Stimulated activated CD4-positive, alpha-beta T cell treated with anti-CD3 and anti-CD28 coated beads, TNF-alpha, amount 100 ng/mL, for 48 hours (primary cell): Measurements from ENCODE around the gene CMPK1.
A peak's percentile ranks its signal among the peaks of the same experiment; 100 is the strongest.
"Not testable (repeated sequence)": the region's sequence is repeated elsewhere in the genome, so short reads cannot be mapped to it uniquely, and the experiment has no call there.

Source experiments
- DNase-seq, 3 donors: peaks; one replicate each; pipeline ENCODE4 v3.0.0-alpha.2; 2020; ENCODE audit warnings: low read depth in 3 of 3

CMPK1 gene

GRCh38 chr1:47333578-47333921 lies at the start of gene CMPK1:
TSS of gene CMPK1 (plus strand) at chr1:47333790. CDS start at chr1:47333946, 156 bp downstream.
- peak; percentile 50 to 77 (median 61) for DNase-seq

GRCh38 chr1:47288116-47288515 lies 45.5 kb upstream of the CMPK1 start:
- DNase-seq = not testable (repeated sequence)

- DNase-seq = not testable (repeated sequence)
These were observed 38.7 kb upstream of the CMPK1 start for GRCh38 chr1:47294863-47295262.

DNA sequence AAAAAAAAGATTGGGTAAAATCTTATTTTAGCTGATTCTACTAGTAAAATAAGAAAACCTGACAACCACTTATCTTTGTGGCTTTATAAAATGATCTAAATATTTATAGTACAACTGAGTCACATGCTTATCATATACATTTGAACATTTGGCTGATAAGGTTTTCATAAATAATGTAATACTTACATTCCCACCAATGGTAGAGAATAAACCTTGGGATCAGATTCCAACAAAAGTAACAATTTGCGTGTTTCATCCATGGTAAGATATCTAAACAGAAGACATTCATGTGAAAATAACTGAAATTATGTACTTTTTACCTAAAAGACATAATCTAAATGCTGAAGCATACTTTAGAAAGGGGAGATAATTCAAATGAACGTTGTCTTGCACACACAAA lies 38.0 kb upstream of the CMPK1 start:
- DNase-seq = no peak

DNA sequence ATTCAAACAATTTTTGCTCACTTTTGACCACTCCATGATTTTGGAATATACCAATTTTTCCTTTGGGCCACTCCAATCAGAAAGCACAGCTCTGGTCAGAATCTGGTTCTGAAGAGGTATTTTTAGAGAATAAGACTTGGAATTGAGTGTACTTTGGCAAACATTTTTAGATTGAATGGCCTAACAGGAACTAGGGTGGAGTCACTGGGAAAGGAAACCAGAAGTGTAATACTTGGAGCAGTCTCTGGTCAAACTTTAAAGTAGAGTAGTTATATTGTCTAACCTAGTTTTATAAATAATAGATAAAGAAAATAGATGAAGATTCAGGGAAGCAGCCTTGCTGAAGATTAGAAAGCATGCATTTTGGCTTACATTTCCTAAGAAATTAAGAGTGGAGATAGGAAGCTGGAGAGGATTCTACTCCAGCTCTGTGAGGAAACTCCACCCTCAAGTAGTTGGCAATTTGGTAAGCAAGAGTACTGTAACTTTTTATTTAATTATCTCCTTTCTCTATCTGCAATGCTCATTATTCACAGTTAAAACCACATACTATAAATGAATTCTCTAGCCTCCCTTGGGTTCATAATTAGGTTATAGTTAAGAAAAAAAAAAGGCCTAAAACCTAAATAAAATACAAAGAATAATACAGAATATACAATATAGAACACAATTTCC lies 35.4 kb upstream of the CMPK1 start:
- DNase-seq = no peak

DNA sequence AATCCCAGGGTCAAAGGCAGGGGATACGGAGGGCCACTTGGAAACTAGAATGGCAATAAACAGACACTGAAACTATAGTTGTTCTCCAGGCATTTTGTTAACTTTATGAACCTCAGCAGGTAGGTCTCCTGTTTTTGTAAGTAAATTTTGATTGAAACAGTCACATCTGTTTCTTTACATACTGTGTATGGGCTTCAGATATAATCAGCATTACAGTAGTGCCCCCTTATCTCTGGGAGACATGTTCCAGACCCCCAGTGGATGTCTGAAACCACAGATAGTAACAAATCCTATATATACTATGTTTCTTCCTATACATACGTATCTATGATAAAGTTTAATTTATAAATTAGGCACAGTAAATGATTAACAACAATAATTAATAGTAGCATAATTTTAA lies 31.1 kb upstream of the CMPK1 start:
- no peak for DNase-seq

GRCh38 chr1:47309427-47309826 lies 24.2 kb upstream of the CMPK1 start:
- no peak for DNase-seq

- DNase-seq = peak; percentile 96 to 98 (median 97)
These were observed 19.5 kb upstream of the CMPK1 start, which contains the start of gene STIL for GRCh38 chr1:47313915-47314664. TSS of gene STIL (minus strand) at chr1:47314147. CDS start at chr1:47310319, 3,828 bp downstream.

DNA sequence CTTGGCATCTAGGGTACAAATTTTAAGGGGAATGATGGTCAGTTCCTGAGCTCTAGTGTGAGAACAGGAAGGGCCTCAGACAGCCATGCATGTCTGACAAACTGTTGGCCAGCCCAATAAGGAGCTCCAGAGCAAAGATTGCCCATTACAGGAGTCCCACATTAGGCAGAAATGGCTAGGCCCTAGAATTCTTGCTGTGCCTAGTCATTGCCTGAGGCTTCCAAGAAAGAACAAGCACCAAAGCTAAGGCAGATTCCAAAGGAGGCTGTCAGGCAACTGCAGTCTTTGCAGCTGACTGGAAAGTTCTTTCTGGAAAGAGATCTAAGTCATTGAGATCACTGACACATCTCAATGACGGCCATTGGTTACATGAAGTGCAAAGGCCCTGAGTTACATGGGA lies 15.7 kb upstream of the CMPK1 start:
- DNase-seq = no peak

GRCh38 chr1:47319968-47320367 lies 13.6 kb upstream of the CMPK1 start:
- DNase-seq = not testable (repeated sequence)

GRCh38 chr1:47323599-47324031 lies 10.0 kb upstream of the CMPK1 start:
- DNase-seq = no peak

GRCh38 chr1:47324682-47325081 lies 8.9 kb upstream of the CMPK1 start:
- DNase-seq = no peak

DNA sequence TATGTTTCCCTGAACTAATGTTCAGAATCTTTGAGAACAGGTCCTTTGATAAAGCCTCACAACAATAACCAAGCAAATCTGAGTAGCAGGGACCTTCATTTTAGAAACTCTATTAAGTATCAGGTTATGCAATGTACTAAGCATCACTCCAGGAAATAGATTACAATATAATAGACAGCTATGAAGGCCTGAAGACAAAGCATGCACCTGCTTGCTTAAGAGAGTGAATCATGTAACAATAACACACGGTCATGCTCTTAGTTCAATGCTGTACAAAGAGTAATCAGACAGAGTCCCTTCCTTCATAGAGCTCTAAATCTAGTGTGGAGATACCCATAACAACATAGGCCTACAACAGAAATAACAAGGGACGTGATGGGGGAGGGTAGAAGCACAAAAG lies 8.1 kb upstream of the CMPK1 start:
- DNase-seq = no peak

GRCh38 chr1:47326271-47326670 lies 7.3 kb upstream of the CMPK1 start:
- DNase-seq = no peak

GRCh38 chr1:47328992-47329391 lies 4.6 kb upstream of the CMPK1 start:
- no peak for DNase-seq

DNA sequence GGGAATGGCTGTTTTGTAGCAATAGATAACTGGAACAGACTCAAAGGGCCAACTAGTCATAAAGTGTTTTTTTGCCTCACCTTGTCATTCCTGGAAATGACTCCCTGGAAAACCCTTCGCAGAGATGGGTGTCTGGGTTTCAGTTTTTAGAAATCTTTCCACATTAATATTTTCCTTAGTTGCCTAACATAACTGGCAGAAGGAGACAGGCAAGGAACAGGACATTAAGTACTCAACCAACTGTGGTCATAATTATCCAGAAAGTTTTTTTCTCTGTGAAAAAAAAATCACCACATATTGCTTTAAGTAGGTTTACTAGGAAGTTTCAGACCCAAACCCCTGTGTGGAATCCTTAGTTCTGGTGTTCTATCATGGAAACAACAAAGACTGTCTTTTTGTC lies 3.4 kb upstream of the CMPK1 start:
- DNase-seq = no peak

DNA sequence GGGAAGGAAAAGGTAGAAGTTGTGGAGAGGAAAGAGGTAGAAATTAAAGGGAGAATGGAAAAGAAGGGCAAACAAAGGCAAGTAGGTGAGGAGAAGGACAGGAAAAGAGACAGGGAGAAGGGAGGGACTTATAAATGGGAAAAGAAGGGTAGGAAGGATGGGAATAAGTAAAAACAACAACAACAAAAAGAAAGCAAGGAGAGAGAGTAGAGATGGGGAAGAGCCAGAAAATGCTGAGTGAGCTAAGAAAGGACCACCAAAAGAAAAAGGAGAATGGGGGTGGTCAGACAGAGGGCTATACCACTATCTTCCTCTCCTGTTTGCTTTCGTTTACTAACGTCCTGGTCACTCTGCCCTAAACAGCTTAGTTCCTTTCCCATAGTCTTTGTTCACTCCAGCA lies 1.7 kb upstream of the CMPK1 start:
- no peak for DNase-seq

DNA sequence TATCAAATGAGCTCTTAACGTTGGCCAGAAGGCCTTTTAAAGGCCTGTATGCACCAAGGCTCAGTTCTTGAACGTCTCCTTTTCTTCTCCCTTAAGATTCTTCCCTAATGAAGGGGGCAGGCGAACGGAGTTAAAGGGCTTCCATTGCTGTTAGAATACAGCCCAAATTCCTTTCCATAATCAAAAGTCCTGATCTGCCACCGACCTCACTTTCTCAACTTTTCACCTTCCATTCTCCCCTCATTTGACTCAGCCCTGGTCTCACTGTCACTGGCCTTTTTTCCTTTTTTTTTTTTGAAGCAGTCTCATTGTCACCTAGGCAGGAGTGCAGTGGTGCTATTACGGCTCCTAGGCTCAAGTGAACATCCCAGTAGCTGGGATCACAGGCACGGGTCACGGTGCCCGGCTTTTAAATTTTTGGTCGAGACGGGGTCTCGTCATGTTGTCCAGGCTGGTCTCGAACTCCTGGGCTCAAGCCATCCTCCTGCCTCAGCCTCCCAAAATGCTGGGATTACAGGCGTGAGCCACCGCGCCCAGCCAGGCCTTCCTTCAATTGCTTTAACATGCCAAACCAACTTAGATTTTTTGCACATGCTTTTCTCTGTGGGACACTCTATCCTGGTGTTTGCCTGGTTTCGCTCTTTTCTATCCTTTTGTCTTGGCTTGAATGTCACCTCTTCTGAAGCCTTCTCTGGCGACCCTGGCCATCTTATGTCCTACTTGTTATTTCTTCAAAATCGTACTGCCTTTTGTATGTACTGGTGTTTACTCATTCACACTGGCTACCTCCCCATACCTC lies 612 bp upstream of the CMPK1 start:
- DNase-seq = no peak

DNA sequence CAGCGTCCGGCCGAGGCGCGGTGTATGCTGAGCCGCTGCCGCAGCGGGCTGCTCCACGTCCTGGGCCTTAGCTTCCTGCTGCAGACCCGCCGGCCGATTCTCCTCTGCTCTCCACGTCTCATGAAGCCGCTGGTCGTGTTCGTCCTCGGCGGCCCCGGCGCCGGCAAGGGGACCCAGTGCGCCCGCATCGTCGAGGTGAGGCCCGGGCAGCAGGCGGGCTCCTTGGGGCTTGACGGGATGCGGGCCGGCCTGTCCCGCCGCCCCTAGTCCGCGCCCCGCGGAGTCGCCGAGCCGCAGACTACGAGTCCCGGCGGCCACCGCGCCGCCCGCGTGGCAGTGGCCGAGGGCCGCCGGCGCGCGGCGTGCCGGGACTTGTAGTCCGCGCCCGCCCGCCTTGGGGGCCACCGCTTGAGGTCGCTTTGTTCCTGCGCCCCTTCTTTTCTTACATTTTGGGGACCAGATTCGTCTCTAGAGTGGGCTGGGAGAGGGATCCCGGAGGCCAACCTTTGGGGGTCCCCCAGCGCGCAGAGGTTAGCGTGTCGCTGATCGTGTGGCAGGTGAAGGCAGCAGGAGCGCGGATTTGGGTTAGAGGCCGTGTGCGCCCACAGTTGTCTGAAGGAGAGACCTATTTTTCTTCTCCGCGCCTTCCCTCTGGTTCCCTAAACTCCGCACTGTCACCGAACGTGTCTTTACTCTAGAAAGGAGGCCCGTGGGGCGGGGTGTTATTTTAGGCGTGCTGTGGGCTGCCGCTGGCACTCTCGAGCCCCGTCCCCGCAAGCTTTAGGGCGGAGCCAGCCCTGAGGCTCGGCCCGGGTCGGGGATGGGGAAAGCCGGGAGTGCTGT lies 553 bp downstream of the CMPK1 start:
- peak; percentile 43 to 70 (median 54) for DNase-seq

GRCh38 chr1:47334765-47335435 lies 1.3 kb downstream of the CMPK1 start:
- no peak for DNase-seq

DNA sequence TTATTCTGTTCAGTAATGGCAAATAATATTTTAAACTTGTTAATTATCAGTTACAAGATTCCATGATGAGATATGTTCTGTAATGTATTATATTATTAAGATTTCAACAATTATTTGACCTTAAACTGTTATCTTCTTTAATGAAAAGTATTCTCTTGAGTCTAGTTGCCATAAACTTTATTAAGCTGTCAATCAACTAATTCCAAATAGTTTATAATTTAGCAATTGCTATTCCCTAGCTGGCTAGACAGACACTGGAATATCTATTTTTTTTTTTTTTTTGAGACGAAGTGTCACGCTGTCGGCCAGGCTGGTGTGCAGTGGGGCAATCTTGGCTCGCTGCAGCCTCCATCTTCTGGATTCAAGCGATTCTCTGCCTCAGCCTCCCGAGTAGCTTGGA lies 3.8 kb downstream of the CMPK1 start:
- no peak for DNase-seq
